ENCODE measurements around the gene CNMD.

The CNMD gene

GRCh38 chr13:52750713-52751112 is 11.1 kb upstream of the CNMD start:
- H3K4me3 ChIP-seq (ENCODE audit: low read depth, low read length) = no peak overlapping the region
- ChIA-PET POLR2A (no interaction called here), CTCF (interaction anchor here (1.1 kb wide), 1 partner anchor 42 kb away, joined by 3 read pairs; no protein-coding TSS in a partner anchor)
- DNase-seq (ENCODE audit: low read depth, low spot score) = no peak
- no peak for TF ChIP-seq CTCF (IDR thresholded peaks at IDR 0.05; ENCODE audit: insufficient read depth, low read length, missing control alignments)

GRCh38 chr13:52749419-52749818 is 9.8 kb upstream of the CNMD start:
- CTCF ChIA-PET = no interaction called here
- DNase-seq (ENCODE audit: low read depth, low spot score) = no peak
- POLR2A ChIA-PET = no interaction called here
- TF ChIP-seq CTCF (IDR thresholded peaks at IDR 0.05; ENCODE audit: insufficient read depth, low read length, missing control alignments) = no peak
- no peak overlapping the region for H3K4me3 ChIP-seq (ENCODE audit: low read depth, low read length)

- H3K4me3 ChIP-seq (ENCODE audit: low read depth, low read length) = no peak overlapping the region
- ChIA-PET CTCF (no interaction called here), POLR2A (no interaction called here)
- DNase-seq (ENCODE audit: low read depth, low spot score) = no peak
- no peak for TF ChIP-seq CTCF (IDR thresholded peaks at IDR 0.05; ENCODE audit: insufficient read depth, low read length, missing control alignments)
Measured at GRCh38 chr13:52746141-52746540, 6.5 kb upstream of the CNMD start.

GRCh38 chr13:52744842-52745375 is 5.3 kb upstream of the CNMD start:
- DNase-seq (ENCODE audit: low read depth, low spot score) = no peak
- POLR2A ChIA-PET = no interaction called here
- H3K4me3 ChIP-seq (ENCODE audit: low read depth, low read length) = no peak overlapping the region
- no peak for TF ChIP-seq CTCF (IDR thresholded peaks at IDR 0.05; ENCODE audit: insufficient read depth, low read length, missing control alignments)
- CTCF ChIA-PET = no interaction called here

GRCh38 chr13:52743988-52744387 is 4.4 kb upstream of the CNMD start:
- no peak for TF ChIP-seq CTCF (IDR thresholded peaks at IDR 0.05; ENCODE audit: insufficient read depth, low read length, missing control alignments)
- CTCF ChIA-PET = no interaction called here
- DNase-seq (ENCODE audit: low read depth, low spot score) = no peak
- POLR2A ChIA-PET = no interaction called here
- no peak overlapping the region for H3K4me3 ChIP-seq (ENCODE audit: low read depth, low read length)

GRCh38 chr13:52743569-52743968 is 3.9 kb upstream of the CNMD start:
- POLR2A ChIA-PET = no interaction called here
- CTCF ChIA-PET = no interaction called here
- no peak overlapping the region for H3K4me3 ChIP-seq (ENCODE audit: low read depth, low read length)
- no peak for DNase-seq (ENCODE audit: low read depth, low spot score)
- no peak for TF ChIP-seq CTCF (IDR thresholded peaks at IDR 0.05; ENCODE audit: insufficient read depth, low read length, missing control alignments)

Data from AG04449 (cell line).